ENCODE results near the gene NXPH3. TPM values are rescaled to one million over a fixed set of nuclear protein-coding genes. Genes with fewer than 3 reads are reported as not detected.
"Not testable (repeated sequence)": the region's sequence is repeated elsewhere in the genome, so short reads cannot be mapped to it uniquely, and the experiment has no call there.

The NXPH3 gene
- polyA plus RNA-seq (ENCODE audit: insufficient read length in 4 of 4): 1 to 10 TPM in 3 of 4 donors, under 1 TPM in 1; 0.92 to 1.1 (median 1.0) TPM

- DNase-seq (ENCODE audit: low read depth in 4 of 4, low spot score in 3 of 4): no peak
Observed at GRCh38 chr17:49575679-49576087, at the start of gene NXPH3. Gene NXPH3, plus strand, starts transcription at chr17:49575871. Its CDS starts 349 bp downstream, at chr17:49576220.

- no peak for DNase-seq (ENCODE audit: low read depth in 4 of 4, low spot score in 3 of 4)
Observed at GRCh38 chr17:49527927-49528651, 47.6 kb upstream of the NXPH3 start.

DNA sequence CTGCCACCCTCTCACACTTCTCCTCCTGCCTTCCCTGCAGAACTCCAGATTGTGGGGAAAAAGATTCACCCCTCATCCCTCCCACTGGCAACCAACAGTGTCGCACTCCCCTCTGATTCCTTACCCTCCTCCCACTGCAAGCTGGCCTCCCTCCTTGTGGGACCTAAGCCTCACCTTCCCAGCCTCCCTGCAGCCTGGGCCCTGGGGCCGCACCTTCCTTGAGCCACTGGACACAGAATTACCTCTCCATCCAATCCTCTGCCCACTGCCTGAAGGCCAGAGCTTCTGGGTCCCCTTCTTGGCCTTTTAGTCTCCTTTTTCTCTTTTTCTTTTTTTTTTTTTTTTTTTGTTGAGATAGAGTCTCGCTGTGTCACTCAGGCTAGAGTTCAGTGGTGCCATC, 46.7 kb upstream of the NXPH3 start:
- DNase-seq (ENCODE audit: low read depth in 4 of 4, low spot score in 3 of 4): no peak

GRCh38 chr17:49530118-49530517, 45.6 kb upstream of the NXPH3 start:
- no peak for DNase-seq (ENCODE audit: low read depth in 4 of 4, low spot score in 3 of 4)

GRCh38 chr17:49543860-49544259, 31.8 kb upstream of the NXPH3 start:
- DNase-seq (ENCODE audit: low read depth in 4 of 4, low spot score in 3 of 4): no peak

DNA sequence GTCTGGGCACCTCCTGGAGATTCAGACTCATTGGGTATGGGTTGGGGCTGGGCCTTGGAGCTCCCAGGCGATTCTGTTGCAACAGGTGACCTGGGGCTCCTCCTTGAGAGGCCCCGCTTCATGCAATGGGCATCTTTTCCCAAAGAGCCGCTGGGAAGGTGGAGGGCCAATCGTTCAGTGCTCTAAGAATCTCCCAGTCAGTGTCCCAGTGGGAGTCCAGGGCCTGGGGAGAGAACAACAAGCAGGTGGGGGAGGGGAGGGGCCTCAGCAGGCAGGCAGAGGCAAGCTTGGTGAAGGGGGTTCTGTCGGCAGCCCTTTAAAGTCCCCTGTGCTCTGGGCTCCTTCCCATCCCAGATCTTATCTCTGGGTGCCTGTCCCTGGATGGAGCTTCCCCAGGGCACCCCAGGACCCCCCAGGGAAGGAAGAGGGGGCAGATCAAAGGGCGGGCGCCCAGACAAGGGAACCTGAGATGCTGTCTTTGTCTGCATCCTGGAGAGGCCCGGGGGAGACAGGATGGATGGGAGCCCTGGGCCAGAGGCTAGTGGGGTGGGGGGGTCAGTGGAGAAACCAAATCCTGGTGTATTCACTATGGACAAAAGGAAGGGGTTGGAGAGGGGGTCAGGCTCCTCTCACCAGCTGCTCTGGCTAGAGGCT, 30.5 kb upstream of the NXPH3 start:
- DNase-seq (ENCODE audit: low read depth in 4 of 4, low spot score in 3 of 4): no peak

DNA sequence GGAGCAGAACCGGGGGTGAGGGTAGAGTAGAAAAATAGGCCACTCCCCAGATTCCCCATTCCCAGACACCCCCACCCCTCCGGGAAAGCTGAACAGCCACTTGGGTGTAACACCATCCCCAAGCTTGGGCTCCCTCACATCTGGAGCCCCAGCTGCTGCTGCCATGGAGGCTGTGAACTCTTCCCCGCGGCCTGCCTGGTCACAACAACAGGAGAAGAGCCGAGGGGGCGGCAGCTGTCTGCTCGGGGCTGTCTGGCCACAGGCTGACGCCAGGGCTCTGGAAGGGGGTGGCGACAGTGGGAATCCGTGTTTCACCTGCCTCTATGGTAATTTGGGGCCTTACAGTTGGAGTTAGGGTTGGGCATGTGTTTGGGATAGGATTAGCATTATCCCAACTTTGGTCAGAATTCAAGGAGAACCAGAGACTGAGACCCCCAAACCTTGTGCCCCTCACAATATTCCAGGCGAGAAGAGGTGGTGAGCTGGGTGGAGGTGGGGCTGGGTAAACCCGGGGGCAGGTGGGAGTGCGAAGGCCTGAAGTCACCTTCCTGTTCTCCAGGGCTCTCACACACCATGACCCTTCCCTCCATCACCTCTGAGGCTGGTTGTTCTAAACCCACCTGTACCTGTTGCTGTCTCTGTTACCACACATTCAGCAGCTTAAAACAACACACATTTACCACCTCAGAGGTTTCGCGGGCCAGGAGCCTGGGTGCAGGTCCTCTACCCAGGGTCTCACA, 29.7 kb upstream of the NXPH3 start:
- no peak for DNase-seq (ENCODE audit: low read depth in 4 of 4, low spot score in 3 of 4)

- DNase-seq (ENCODE audit: low read depth in 4 of 4, low spot score in 3 of 4): no peak
Observed at GRCh38 chr17:49546546-49547535, 28.8 kb upstream of the NXPH3 start.

GRCh38 chr17:49547566-49547965, 28.1 kb upstream of the NXPH3 start:
- DNase-seq (ENCODE audit: low read depth in 4 of 4, low spot score in 3 of 4): no peak

GRCh38 chr17:49548051-49548505, 27.6 kb upstream of the NXPH3 start:
- no peak for DNase-seq (ENCODE audit: low read depth in 4 of 4, low spot score in 3 of 4)

DNA sequence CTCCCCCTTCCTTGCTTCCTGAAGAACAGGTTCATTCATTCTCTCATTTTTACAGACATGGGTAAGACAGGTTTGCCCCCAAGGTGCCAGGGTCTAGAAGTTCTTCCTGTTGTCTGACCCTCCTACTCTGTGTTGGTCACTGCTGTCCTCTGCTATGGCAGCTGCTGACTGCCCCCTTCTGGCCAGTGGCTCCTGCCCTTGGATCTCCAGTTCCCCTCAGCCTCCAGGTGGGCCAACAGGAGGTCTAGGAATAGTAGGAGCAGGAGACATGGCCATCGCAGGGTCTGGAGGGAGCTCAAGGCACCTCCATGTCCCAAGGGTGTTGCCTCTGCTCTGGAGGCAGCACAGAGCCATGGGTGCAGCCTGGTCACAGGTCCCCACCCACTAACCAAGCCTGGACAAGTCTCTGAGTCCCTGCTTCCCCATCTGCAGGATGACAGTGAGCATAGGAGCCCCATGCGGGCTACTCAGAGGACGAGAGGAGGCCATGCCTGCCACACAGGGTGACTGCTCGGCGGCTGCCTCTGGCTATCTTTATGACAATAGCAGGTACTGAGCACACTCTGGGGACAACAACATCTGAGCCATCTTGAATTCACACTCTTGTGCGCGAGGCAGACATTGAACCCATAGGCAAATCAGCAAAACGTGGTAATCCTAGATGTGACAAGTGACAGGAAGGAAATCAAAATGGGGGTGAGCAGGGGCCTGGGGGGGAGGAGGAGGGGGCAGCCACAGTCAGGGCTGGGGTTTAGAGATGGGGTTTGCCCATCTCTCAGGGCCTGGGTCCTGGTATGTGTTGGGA, 27.0 kb upstream of the NXPH3 start:
- DNase-seq (ENCODE audit: low read depth in 4 of 4, low spot score in 3 of 4): no peak

DNA sequence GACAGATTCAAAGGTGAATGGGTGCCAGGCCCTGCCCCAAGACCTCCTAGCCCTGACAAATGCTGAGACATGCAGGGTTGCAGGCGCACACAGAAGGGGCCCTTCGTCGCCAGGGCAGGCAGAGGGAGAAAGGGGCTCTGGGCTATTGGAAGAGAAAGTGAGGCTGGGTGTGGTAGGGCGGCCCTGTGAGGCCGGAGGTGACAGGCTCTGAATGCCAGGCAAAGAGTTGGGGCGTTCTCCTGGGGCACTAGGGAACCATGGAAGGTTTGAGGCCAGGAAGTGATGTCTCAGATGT, 26.4 kb upstream of the NXPH3 start:
- no peak for DNase-seq (ENCODE audit: low read depth in 4 of 4, low spot score in 3 of 4)

DNA sequence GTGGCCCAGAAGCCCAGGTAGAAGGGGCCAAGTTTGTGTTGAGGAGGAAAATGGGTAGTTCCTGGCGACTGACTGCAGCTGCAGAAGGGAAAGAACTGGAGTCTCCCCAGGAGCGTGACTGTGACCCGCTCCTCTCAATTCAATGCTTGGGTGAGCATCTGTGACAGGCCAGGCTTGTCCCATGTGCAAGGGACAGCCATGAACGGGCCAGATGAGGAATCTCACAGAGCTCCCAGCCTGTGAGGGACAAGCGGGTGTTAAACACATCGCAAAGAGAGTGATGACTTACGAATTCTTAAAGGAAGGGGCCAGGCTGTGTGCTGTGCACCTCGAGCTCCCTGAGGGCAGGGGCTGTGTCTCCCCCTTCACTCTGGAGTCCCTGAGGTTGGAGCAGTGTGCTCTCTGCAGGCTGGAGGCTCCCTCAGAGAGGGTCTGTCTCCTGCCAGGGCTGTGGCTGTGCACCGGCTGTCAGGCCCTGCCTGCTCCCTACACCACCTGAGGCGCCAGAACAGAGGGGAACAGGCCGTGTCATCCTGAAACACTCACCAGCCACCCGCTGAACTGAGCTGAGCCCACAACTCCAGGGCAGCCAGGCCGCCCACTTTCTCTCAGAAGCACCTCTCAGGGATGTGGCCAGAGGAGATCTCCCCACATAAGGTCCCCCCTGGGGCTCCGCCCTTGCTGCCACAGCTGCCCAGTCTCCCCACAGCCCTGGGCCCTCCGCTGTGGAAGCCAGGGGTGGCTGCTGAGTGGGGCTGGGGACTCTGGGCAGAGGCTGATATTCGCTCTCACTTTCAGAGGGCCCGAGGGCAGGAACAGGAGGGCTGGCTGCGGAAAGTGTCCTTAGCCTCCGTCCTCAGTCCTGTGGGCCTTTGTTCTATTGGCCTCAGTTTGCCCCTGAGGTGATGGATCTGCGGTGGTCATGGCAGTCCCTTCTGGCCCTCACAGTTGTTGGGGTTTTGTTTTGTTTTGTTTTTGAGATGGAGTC, 25.7 kb upstream of the NXPH3 start:
- no peak for DNase-seq (ENCODE audit: low read depth in 4 of 4, low spot score in 3 of 4)

GRCh38 chr17:49550764-49551163, 24.9 kb upstream of the NXPH3 start:
- not testable (repeated sequence) for DNase-seq (ENCODE audit: low read depth in 4 of 4, low spot score in 3 of 4)

DNA sequence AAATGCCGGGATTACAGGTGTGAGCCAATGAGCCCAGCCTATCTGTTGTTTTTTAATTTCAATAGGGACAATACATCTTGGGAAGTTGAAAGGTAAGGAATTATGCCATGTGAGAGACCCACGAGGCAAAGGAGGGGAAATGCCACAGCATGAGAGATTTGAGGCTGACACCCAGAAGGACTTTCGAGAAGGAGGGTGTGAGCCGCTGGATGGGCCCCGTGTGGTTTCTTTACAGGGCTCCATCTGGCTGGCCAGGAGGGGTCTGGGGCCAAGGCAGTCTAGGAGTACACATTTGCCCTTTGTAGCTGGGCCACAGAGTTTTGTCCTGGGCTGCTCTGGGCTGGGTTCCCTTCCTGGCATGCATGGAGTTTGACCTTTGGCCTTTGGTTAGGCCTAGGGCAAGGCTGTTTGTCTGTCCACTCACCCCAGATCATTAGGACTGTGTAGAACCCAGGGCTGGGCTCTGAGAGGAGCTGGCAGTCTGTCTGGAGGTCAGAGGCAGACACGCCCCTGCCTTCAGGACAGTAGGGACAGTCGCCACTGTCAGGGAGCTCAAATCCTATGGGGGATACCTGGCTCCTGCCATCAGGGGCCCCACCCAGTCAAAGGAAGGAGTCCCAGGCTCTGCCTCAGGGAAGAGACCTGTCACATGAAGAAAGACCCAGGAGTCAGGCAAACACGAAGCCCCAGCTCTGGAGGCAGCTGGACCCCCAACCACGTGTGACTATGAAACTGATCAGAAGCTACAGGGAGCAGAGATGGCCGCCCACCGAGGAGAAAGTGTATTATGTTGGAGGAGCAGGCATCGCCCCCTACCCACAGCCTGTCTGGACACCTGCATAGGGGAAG, 24.2 kb upstream of the NXPH3 start:
- DNase-seq (ENCODE audit: low read depth in 4 of 4, low spot score in 3 of 4): no peak

DNA sequence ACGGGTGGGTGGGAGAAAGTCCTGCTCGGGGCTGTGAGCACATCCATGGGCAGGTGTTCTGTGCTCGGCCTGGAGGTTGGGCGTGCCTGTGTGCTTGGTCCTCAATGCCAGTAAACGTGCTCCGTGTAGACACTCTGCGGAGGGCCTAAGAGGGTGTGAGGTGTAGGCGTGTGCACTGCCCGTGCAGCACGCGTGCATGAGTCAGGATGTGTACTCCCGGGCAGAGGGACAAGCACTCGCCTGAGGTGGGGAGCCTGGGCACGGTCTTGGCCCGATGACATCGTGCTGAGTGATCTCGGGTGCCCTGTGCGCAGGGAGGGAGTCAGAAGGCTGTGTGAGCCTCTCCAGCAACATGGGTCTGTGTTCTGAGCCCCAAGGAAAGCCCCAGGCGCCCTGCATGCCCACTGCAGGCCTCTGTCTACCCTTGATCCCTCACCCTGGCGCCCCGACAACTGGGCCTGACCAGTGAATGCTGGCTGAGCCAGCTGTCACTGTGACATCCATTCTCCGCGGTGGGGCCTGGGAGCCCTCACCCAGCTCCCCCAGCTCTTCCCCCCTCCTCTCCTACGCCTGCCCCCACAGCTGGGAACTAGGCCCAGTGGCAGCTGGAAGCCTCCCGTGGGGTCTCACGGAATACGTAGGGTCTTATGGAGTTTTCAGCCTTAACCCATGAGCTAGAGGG, 23.5 kb upstream of the NXPH3 start:
- no peak for DNase-seq (ENCODE audit: low read depth in 4 of 4, low spot score in 3 of 4)

Measured in left renal pelvis (tissue), 4 donors.